Measurements from ENCODE around the gene SLC14A1.

GRCh38 chr18:45739268-45739667, 15.3 kb downstream of the SLC14A1 start:
- TF ChIP-seq CTCF (IDR thresholded peaks at IDR 0.05) (no peak), POLR2A (IDR thresholded peaks at IDR 0.05) (no peak)

Measured in breast epithelium (tissue), 3 donors.